ENCODE measurements around the gene PRAMEF11. TPM values are rescaled to one million over a fixed set of nuclear protein-coding genes. Genes with fewer than 3 reads are reported as not detected.
A peak's percentile ranks its signal among the peaks of the same experiment; 100 is the strongest.
"Not testable (repeated sequence)": the region's sequence is repeated elsewhere in the genome, so short reads cannot be mapped to it uniquely, and the experiment has no call there.

Gene PRAMEF11
- total RNA-seq, 2 donors from 2014 or later, result not detected

DNA sequence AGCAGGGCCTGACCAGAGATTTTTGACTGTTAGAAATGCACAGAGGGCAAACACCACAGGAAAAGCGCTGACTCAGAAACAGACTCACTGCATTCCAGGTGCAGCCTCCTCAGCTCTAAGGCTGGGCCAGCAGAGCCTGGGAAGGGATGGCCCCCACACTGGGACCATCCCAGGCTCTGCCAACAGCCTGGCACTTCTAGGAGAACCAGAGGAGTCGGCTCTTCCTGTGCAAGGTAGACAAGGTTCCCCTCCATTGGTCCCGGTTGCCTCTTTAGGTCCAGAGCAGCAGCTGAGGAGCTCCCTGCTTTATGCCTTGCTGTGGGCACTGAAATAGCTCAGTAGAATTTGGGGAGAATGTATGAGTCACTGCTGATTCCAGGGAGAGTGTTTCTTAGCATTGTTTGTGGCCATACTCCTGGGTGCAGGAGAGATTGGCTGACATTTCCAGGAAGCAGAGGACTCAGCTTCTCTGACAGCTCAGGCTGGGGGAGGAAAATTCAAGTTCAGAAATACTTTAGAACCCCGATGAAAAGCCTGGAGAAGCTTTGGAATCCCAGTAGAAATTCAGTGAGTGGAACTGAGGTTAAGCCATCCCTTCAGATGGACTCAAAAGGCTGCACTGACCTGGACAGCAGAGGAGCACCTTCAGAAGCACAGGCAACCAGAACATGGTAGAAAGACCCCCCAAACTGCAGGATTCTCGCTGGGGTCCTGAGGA is 20.4 kb downstream of the PRAMEF11 start:
- Histone ChIP-seq H3K27me3 (no peaks in the 10 kb centered on the region), H3K4me1 (no peaks in the 10 kb centered on the region), H3K36me3 (no peaks in the 10 kb centered on the region), H3K27ac (no peak overlapping the region), H3K9me3 (no peaks in the 10 kb centered on the region), H3K4me3 (no peak overlapping the region)
- TF ChIP-seq, protein P1, sequence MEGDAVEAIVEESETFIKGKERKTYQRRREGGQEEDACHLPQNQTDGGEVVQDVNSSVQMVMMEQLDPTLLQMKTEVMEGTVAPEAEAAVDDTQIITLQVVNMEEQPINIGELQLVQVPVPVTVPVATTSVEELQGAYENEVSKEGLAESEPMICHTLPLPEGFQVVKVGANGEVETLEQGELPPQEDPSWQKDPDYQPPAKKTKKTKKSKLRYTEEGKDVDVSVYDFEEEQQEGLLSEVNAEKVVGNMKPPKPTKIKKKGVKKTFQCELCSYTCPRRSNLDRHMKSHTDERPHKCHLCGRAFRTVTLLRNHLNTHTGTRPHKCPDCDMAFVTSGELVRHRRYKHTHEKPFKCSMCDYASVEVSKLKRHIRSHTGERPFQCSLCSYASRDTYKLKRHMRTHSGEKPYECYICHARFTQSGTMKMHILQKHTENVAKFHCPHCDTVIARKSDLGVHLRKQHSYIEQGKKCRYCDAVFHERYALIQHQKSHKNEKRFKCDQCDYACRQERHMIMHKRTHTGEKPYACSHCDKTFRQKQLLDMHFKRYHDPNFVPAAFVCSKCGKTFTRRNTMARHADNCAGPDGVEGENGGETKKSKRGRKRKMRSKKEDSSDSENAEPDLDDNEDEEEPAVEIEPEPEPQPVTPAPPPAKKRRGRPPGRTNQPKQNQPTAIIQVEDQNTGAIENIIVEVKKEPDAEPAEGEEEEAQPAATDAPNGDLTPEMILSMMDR (IDR thresholded peaks at IDR 0.05), result no peak
- no peak for DNase-seq (ENCODE audit: low spot score)

DNA sequence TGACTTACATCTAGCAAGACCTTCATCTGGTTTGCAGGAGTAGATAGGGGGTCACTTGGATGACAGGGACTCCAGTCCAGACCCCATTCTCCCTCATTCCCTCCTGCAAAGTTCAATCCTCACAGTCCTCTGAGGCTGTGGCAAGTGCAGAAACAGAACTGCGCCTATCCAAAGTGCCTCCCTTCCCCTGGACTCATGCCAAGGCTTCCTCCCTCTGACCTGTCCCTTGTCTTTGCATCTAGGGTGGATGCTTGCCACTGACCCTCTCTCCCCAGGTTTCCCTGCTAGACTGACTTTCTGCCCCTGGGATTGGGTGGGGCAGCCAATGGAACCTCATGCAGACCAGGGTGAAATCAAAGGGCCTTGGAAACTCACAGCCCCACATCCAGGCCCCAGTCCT is 21.3 kb downstream of the PRAMEF11 start:
- Histone ChIP-seq H3K27me3 (no peaks in the 10 kb centered on the region), H3K4me1 (no peaks in the 10 kb centered on the region), H3K27ac (no peak overlapping the region), H3K9me3 (peaks cover 0 to under 1% of the 10 kb centered on the region in 2 donors), H3K4me3 (no peak overlapping the region), H3K36me3 (no peaks in the 10 kb centered on the region)
- DNase-seq (ENCODE audit: low spot score), result no peak
- TF ChIP-seq, protein P1 (IDR thresholded peaks at IDR 0.05), result no peak

DNA sequence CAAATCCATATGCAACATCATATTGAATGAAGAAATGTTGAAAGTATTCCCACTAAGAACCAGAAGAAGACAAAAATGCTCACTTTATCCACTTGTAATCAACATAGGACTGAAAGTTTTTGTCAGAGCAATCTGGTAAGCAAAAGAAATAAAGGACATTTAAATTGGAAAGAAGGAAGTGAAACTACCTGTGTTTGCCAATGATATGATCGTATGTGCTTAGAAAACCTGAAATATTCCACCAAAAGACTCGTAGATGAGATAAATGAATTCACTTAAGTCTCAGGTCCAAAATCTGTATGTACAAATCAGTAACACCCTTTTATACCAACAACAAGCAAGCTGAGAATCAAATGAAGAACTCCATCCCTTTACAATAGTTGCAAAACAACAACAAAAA is 31.5 kb downstream of the PRAMEF11 start:
- peaks cover 0 to 1% of the 10 kb centered on the region in 2 donors for H3K9me3 ChIP-seq
- no peaks in the 10 kb centered on the region for H3K27me3 ChIP-seq
- no peak overlapping the region for H3K27ac ChIP-seq
- H3K36me3 ChIP-seq, result no peaks in the 10 kb centered on the region
- H3K4me1 ChIP-seq, result no peaks in the 10 kb centered on the region
- DNase-seq (ENCODE audit: low spot score), result no peak
- no peak overlapping the region for H3K4me3 ChIP-seq
- TF ChIP-seq, protein P1 (IDR thresholded peaks at IDR 0.05), result no peak

DNA sequence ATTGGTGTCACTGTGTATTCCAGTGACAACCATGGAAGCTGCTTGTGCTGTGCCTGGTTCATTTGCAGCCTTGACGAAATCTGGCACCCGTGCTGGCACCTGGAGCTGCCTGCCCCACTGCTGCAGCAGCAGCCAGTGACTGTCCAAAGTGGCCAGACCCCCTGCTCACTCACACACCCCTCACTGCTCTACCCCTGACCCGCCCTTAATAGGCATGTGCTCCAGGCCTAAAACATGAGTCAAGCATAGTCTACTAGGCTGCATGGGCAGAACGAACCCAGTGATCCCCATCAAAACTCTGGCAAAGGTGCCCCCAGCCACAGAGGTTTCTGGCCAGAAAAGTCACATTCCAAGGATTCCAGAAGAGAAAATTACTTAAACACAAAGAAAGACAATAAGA is 32.3 kb downstream of the PRAMEF11 start:
- Histone ChIP-seq H3K27ac (no peak overlapping the region), H3K9me3 (no peaks in the 10 kb centered on the region), H3K4me3 (no peak overlapping the region), H3K27me3 (no peaks in the 10 kb centered on the region), H3K4me1 (no peaks in the 10 kb centered on the region), H3K36me3 (no peaks in the 10 kb centered on the region)
- TF ChIP-seq, protein P1 (IDR thresholded peaks at IDR 0.05), result no peak
- DNase-seq (ENCODE audit: low spot score), result no peak

DNA sequence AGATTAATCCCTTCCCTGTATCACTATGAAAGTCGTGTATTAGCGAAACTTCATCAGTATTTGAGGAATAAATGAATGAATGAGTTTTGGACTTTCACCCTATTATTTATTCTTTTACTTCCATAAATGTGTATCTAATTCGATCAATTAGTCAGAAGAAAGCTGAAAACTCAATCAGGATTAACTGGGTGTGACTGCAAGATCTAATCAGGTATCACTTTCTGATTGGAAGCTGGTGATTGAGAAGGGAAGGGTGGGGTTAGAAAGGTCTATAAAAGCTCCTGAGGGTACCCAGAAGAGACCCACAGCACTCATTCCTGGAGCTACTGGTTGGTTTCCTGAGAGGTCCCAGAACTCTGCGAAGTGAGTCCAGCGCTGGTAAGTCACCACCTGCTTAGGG is 40.1 kb downstream of the PRAMEF11 start, which contains the start of gene PRAMEF1:
Gene PRAMEF1 (plus strand): TSS at position 301 of the 400 bp plus-strand sequence. CDS start 1,831 bp downstream, outside the sequence.
- H3K9me3 ChIP-seq; H3K36me3 ChIP-seq; H3K4me3 ChIP-seq; DNase-seq (ENCODE audit: low spot score); H3K27ac ChIP-seq; H3K27me3 ChIP-seq; H3K4me1 ChIP-seq: not testable (repeated sequence)

DNA sequence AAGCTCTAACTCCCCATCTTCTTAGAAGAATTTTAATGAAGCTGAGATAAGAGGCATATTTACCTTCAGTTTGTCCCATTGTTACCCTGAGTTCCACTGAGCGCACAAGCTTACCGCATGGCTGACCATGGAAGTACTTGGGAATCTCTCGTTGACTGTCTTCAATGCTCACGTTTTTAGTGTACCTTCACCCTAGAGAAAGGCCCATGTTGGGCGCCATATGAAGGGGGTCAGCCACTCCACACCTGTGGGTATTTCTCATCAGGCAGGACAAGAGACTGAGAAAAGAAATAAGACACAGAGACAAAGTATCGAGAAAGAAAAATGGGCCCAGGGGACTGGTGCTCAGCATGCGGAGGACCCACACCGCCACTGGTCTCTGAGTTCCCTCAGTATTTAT is 46.5 kb downstream of the PRAMEF11 start:
- DNase-seq (ENCODE audit: low spot score), result peak; percentile 7
- not testable (repeated sequence) for H3K27me3 ChIP-seq

DNA sequence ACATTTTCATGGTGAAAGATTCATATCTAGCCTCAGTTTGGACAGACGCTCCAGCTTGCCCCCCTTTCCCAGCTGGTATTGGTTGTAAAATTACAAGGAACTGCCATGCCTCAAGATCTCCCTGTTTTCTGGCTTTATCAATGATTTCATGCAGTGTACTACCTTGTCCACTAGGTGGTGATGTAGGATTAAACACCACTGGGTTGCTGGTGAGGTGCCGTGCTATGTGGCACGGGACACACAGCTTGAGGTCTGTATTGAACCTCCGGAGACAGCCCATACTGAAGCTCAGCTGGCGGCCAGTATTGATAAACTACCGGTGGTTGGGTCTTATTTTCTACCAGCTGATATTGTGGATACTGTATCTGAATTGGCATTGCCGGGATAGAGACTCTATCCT is 47.4 kb downstream of the PRAMEF11 start:
- not testable (repeated sequence) for H3K27me3 ChIP-seq; H3K4me3 ChIP-seq; H3K36me3 ChIP-seq; DNase-seq (ENCODE audit: low spot score); H3K27ac ChIP-seq; H3K4me1 ChIP-seq
- peaks cover 0 to 27% of the 10 kb centered on the region in 2 donors for H3K9me3 ChIP-seq

More for the DNA sequence above, 46.5 kb downstream of the PRAMEF11 start:
- not testable (repeated sequence) for H3K4me3 ChIP-seq, H3K36me3 ChIP-seq, H3K4me1 ChIP-seq, H3K27ac ChIP-seq
- H3K9me3 ChIP-seq, result peaks cover 0 to 27% of the 10 kb centered on the region in 2 donors

DNA sequence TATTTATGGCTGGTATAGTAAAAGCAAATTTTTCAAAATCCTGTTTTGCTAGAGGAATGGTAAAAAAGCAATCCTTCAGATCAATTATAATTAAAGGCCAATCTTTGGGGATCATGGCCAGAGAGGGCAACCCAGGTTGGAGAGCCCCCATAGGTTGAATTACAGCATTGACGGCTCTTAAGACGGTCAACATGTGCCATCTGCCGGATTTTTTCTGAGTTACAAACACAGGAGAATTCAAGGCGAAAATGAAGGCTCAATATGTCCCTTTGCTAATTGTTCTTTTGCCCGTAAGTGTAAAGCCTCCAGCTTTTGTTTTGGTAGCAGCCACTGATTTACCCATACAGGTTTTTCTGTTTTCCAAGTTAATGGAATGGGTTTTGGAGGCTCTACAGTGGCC is 49.7 kb downstream of the PRAMEF11 start:
- H3K4me1 ChIP-seq; H3K36me3 ChIP-seq; DNase-seq (ENCODE audit: low spot score); H3K27me3 ChIP-seq; H3K27ac ChIP-seq; H3K4me3 ChIP-seq: not testable (repeated sequence)
- peaks cover 0 to 27% of the 10 kb centered on the region in 2 donors for H3K9me3 ChIP-seq

All from right atrium auricular region (tissue), 2 donors.